ENCODE measurements around the gene XRCC1. TPM values are rescaled to one million over a fixed set of nuclear protein-coding genes. Genes with fewer than 3 reads are reported as not detected.

Gene XRCC1
- total and polyA plus RNA-seq, 10 of the 15 experiments (the other 5 are each of a cell fraction or from before 2014, with no cell fraction given): 2.0 to 51.1 (median 33.7) TPM

GRCh38 chr19:43610493-43610892 lies 35.2 kb upstream of the XRCC1 start:
- BruUV-seq (replicated peaks): no TSS peak
- DNase-seq (ENCODE audit: low read depth, low spot score) (no peak), ATAC-seq (no peak), FAIRE-seq (no peak)
- Histone ChIP-seq H3K36me3 (ENCODE audit: control insufficient read depth in 2 of 2, insufficient read depth in 2 of 2, low read length in 1 of 2) (peaks cover 3 to 14% of the 10 kb centered on the region in 2 experiments; a peak in 3 of 4 replicates), H4K20me1 (ENCODE audit: control insufficient read depth, insufficient read depth) (no peaks in the 10 kb centered on the region), H3K9ac (ENCODE audit: control insufficient read depth, insufficient read depth, low read length) (no peak overlapping the region), H3K4me2 (ENCODE audit: control insufficient read depth, insufficient read depth) (no peak overlapping the region), H3K4me3 (no peak overlapping the region), H3K79me2 (ENCODE audit: control insufficient read depth, insufficient read depth, low read length) (peaks cover 1% of the 10 kb centered on the region; the same call in 1 of the 2 replicates), H3K27me3 (replicated peaks in 1 of 2; ENCODE audit: control insufficient read depth in 2 of 2, insufficient read depth in 2 of 2, low read length in 1 of 2) (no peaks in the 10 kb centered on the region), H2AFZ (ENCODE audit: control insufficient read depth, low read depth, low read length) (no peak overlapping the region), H3K27ac (ENCODE audit: control insufficient read depth, insufficient read depth) (no peak overlapping the region), H3K4me1 (ENCODE audit: control insufficient read depth, insufficient read depth, low read length) (no peaks in the 10 kb centered on the region), H3K9me3 (replicated peaks; ENCODE audit: control insufficient read depth, insufficient read depth, low read length) (no peaks in the 10 kb centered on the region)
- POLR2A ChIA-PET: no interaction called here
- in situ Hi-C loops (cut with MboI) (no loop called here), intact Hi-C loops (cut with micrococcal nuclease; ENCODE audit: unreplicated experiment) (no loop called here)
- no peak for TF ChIP-seq MTA3 (IDR thresholded peaks at IDR 0.05; ENCODE audit: borderline replicate concordance, low read length)
- TF ChIP-seq POU2F2 (IDR thresholded peaks at IDR 0.05; ENCODE audit: borderline replicate concordance, low read depth, low read length): no peak
- TF ChIP-seq CHD4 (IDR thresholded peaks at IDR 0.05): no peak
- TF ChIP-seq MTA2 (IDR thresholded peaks at IDR 0.05; ENCODE audit: low read depth): no peak
- TF ChIP-seq ATF2 (IDR thresholded peaks at IDR 0.05; ENCODE audit: low read length): no peak
- no peak for TF ChIP-seq MEF2B (IDR thresholded peaks at IDR 0.05; ENCODE audit: partially characterized antibody, poor library complexity, severe bottlenecking)
- no peak for TF ChIP-seq NFXL1 (IDR thresholded peaks at IDR 0.05; ENCODE audit: borderline replicate concordance)
- TF ChIP-seq FOS (IDR thresholded peaks at IDR 0.05; ENCODE audit: borderline replicate concordance, extremely low read depth, insufficient read length): no peak
- TF ChIP-seq RUNX3 (IDR thresholded peaks at IDR 0.05; ENCODE audit: low read length): no peak
- TF ChIP-seq BMI1 (IDR thresholded peaks at IDR 0.05; ENCODE audit: borderline replicate concordance): no peak
- TF ChIP-seq YY1 (IDR thresholded peaks at IDR 0.05; ENCODE audit: low read depth, low read length): no peak
- TF ChIP-seq CREB1 (IDR thresholded peaks at IDR 0.05; ENCODE audit: low read depth): no peak
- no peak for TF ChIP-seq MYC (IDR thresholded peaks at IDR 0.05; ENCODE audit: insufficient read depth, insufficient read length, insufficient replicate concordance, low read length, severe bottlenecking)
- no peak for TF ChIP-seq E4F1 (IDR thresholded peaks at IDR 0.05; ENCODE audit: borderline replicate concordance, partially characterized antibody)
- TF ChIP-seq GATAD2B (conservative IDR thresholded peaks at IDR 0.05; ENCODE audit: low read depth): no peak
- TF ChIP-seq JUND (IDR thresholded peaks at IDR 0.05; ENCODE audit: low read depth, low read length): no peak
- TF ChIP-seq ZNF687 (IDR thresholded peaks at IDR 0.05): no peak
- CTCF ChIA-PET: no interaction called here
- SMC1A ChIA-PET (ENCODE audit: uncharacterized antibody, unreplicated experiment): no interaction called here
- WGBS (ENCODE audit: insufficient coverage, insufficient replicate concordance, low lambda C conversion rate, missing lambda C conversion rate): 79% methylated on average over 3 of the region's 3 CpGs
- RAD21 ChIA-PET (ENCODE audit: unreplicated experiment): no interaction called here

Data from GM12878 (cell line).